Stimulated activated CD8-positive, alpha-beta memory T cell treated with anti-CD3 and anti-CD28 coated beads, Interleukin-15, amount 100 ng/mL, for 1 hour (primary cell): ENCODE results near the gene RBPJ.
"Not testable (repeated sequence)": the region's sequence is repeated elsewhere in the genome, so short reads cannot be mapped to it uniquely, and the experiment has no call there.

ENCODE experiments used
- DNase-seq: peaks from one replicate; pipeline ENCODE4 v3.0.0-alpha.2; 2020; ENCODE audit warnings: low read depth

RBPJ gene

DNA sequence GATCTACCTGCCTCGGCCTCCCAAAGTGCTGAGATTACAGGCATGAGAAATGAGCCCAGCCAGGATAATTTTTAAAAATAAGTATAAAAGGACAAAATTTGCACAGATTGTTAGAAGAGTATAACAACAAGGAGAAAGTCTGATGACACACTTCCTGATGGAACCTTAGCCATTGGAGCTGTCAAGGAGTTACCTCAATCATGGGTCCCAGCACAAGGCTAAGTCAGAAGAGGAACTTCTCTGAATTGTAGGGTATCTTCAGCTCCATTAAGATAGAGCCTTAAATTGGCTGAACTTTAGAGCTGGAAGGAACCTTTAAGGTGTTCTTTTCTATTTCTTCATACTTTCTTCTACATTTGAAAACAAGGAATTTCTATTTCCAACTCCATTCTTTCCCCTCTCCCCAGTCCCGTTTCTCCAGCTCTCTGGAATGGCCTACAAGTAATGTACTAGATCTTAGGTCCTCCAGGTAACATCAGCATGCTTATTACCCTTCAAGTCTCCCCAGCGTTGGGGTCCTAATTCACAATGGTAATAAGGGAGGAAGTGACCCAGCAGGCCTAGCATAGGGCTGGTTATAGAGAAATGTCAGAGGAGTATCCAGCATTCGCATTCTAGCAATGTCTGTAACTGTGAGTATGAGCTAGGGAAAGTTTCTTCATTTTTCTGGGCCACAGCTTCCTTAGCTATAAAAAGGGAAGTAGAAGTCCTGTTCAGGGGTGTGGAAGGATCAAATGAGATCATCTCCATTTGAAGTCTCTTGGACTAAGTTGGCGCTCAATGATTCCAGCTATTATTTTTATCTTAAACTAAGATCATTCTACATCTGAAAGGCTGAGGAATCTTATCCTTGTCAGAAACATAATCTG, 18.5 kb upstream of the RBPJ start:
- DNase-seq = no peak

DNA sequence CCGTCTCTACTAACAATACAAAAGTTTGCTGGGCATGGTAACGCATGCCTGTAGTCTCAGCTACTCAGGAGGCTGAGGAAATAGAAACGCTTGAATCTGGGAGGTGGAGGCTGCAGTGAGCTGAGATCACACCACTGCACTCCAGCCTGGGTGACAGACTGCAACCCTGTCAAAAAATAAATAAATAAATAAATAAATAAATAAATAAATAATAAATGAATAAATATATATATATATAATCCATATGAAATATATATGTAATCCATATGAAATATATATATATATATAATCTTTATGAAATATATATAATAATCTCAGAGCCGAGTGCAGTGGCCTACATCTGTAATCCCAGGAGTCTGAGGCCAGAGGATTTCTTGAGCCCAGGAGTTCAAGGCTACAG, 17.8 kb upstream of the RBPJ start:
- no peak for DNase-seq

DNA sequence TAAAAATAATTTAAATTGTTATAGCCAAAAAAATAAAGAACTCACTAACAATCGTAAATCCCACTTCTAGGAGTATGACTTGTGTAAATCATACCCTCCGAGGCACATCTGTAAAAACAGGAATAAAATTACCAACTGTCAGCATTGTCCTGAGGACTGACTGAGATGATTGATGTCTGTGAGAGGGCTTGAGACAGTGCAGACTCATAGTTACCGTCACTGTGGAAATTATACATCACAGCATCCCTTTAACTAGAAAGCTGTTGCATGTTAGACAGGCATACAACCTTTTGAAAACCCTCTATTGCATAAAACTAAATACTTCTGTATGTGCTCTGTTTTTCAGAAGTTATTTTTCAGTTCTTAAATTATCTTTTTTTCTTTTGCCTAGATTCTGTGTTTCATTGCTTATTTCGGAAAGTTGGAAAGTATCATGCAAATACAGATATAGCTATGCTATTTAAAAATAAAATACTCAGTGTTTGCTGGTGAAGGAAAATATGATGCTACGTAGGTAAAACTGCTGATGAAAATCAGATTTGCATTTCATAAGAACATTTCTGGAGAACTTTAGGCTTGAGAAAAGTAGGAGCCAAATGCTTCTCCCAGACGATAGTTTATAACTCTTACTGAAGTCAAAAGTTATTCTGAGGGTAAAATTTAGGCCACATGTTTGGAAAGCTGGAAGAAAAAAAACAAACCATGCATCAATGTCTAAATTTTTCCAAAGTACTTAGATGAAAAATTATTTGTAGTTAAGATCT, 13.6 kb upstream of the RBPJ start:
- DNase-seq = no peak

DNA sequence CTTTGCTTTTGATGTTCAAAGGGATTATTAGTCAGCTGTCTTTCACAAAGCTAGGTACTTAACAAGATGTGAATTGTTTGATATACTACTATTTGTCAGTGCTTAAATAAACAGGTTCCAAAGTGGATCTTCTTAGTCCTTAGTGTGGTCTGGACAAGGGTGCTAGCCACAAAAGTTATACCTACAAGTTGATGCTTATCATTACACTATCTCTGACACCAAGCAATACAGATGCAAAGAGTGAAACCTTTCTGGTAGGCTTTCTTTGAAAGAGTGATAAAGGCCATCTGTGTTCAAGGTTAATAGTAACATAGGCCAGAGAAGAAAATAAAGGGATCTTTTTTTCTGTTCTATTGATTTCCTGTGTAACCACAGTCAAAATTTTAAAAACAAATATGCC, 12.2 kb upstream of the RBPJ start:
- no peak for DNase-seq

DNA sequence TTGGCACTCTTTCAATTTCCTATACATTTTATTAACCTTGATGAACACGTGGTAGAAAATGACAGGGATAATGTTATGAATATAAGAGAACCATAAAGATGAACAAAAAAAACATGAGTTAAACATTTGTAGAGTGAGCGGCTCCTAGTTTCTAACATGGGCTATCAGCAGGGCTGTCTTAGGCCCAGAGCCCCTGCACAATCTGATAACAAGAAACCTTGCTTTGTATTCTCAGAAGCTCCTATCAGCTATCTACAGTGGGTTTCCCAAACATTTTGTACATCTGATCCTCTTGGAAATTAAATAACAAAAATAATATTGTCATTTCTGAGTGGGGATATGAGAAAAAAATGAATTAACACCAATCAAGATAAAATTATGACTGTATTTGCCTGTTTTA, 10.6 kb upstream of the RBPJ start:
- no peak for DNase-seq

DNA sequence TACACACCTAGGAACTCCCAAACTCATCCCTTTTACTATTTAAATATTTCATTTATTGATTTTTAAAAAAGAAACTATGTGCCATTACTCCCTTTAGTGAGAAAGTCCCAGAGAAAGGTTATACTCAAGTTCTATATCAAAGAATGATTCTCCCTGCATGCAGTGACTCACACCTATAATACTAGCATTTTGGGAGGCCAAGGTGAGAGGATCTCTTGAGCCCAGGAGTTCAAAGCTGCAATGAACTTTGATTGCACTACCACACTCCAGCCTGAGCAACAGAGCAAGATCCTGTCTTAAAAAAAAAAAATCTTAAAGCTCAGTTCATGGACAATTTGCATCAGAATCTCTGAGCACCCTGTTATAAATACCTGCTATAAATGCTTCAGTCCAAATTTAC, 9.2 kb upstream of the RBPJ start:
- no peak for DNase-seq

DNA sequence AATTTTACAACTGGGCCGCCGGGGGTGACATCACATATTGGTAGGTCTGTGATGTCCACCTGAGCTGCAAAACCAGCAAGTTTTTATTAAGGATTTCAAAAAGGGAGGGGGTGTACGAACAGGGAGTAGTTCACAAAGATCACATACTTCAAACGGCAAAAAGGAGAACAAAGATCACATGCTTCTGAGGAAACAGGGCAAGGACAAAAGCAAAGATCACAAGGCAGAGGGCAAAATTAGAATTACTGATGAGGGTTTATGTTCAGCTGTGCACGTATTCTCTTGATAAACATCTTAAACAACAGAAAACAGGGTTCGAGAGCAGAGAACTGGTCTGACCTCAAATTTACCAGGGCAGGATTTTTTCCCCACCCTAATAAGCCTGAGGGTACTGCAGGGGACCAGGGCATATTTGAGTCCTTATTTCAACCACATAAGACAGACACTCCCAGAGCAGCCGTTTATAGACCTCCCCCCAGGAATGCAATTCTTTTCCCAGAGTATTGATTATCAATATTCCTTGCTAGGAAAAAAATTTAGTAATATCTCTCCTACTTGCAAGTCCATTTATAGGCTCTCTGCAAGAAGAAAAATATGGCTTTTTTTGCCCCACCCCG, 5.4 kb upstream of the RBPJ start:
- DNase-seq = not testable (repeated sequence)

DNA sequence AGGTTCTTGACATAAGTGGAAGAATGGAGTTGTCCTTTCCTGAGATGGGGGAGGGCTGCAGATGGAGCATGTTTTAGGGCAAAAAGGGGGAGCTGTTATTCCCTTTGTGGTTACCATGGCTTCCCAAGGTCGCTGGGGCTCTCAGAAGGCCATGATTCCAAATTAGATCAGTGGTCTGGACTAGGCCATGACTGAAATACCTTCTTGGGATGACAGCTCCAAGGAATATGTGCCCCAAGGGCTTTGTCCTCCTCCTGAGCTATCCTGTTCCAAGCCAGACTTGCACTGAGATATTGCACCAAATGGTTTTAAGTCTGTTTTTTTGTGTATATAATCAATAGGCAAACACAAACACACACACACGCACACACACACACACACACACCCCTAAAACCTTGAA, 3.0 kb upstream of the RBPJ start:
- DNase-seq = no peak

DNA sequence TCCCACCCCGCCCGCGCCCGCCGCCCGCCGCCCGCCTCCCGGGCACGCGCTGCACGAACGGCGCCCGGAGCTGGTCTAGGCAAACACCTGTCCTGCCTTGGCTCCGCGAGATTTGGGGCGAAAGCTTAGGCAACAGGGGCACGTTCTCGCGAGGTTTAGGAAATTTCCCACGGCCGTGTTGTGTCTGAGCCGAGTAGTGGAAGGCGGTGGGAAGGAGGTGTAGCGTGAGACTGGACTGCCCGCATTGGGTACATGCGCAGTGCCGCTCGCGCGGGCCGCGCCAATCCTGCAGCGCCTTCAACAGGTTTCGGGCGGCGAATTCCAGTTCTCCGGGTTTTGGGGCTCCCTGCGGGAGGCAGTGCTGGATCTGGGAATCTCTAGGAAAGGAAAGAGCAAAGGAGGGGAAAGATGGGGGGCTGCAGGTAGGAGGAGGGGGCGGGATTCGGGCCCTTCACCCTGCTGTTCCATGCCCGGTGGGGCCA, 1.3 kb upstream of the RBPJ start:
- peak; percentile 94 for DNase-seq

DNA sequence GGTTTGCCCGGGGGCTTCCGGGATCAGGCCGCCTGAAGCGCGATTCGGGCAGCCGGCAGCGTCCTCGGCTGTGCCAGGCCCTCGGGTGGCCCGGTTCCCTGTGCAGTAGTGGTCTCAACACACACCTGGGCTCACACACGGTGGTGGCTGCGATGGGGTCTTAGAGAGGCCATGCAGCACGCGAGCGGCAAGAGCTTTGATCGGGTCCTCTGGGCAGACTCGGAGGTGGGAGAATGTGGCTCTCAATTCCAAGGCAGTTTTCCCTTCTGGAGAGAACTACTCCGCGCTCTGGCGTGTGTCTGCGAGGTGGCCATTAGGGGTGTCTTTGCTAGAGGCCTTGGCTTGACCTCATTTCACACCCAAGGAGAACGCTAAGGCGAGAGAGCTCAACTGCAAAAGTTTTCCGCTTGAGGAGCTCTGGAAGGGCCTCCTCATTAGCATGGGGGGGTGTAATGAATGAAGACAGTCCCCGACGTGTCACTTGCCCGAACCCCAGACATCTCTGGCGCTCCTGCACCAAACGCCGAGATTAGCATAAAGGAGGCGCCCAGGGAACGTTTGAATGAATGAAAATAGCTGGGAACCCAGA, 771 bp upstream of the RBPJ start:
- no peak for DNase-seq

DNA sequence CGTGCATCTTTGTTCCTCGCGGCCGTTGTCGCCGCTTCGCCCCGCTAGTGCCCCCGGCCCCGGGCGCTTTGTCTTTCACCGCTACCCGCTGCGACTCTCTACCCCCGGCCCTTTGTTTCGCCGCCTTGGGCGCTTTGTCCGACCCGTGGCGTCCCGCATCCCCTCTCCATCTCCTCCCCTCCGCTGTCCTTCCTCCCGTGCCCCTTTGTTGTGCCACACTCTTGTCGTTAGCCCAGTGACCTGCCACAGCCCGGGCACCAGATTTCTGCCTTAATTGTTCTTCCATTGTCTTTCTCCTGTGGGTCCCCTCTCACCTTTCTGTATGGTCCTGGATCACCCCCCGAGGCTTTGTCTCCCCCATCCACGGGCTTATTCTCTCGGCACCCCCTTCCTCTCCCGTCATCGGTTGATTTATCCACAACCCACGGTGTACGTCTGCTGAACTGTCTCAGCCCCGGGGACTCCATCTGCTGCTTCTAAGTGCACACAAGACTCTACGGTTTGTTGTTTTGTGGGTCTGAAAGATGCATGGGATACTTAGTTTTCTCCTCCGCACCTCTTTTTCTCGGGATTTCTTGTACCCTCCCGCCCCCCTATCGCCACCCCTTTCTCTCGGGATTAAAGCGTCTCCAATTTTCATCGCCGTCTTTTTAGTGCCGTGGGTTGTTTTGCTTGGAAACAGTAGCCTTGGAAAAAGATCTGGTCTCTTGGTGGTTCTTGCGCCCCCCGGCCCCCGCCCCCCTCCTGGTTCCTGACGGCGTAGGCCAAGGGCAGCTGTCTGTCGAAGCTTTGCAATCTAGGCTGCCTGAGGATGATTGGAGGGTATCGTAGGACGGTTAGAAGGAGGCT, 783 bp downstream of the RBPJ start:
- no peak for DNase-seq

DNA sequence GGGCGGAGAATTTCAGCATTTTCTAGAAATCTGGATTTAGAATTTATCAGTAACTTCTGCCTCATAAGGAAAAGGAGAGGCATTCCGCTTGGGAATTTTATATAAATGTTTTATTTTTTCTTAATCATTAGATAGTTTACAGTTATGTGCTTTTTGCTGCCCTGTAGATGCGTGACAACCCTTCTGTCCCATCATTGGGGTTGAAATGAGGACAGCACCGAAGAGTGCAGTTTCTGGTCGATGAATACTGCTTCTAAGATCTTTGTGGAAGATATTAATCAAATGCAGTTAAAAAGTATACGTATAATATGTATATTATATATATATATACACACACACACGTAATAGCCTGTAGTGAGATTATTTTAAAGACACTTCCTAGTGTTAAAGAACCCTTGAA, 1.5 kb downstream of the RBPJ start:
- no peak for DNase-seq

DNA sequence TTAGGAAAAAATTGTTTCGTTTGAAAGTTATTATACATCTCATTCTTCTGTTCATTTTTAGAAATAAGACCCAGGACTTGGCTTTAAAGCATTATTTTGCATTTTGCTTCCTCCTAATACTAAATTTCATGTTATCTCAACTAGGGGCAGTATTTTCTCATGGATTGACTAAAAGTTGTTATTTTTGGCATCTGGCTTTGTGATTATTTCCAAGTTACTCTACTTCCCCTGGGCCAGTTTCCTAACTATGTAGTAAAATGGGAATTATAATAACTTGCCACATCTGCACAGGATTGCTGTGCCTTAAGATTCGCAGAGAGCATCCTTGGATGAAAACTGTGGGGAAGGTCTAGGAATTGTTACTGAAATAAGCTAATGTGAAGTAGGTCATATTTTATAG, 3.0 kb downstream of the RBPJ start:
- no peak for DNase-seq

DNA sequence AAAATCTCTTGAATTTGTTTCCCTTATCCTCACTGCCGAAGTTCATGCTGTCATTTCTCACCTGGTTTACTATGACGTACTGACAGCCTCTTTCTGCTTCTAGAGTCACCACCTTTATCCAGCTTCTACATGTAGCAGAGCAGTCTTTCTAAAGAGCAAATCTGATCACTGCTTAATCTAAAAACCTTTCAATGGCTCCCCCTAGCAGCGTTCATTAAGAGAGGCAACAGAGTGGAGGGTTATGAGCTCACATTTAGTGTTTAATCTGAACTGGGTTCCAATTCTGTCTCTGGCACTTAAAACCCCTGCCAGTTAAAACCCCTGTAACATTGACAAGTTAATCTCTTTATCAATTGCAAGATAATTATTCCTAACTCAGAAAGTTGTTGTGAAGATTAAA, 4.4 kb downstream of the RBPJ start:
- DNase-seq = no peak

DNA sequence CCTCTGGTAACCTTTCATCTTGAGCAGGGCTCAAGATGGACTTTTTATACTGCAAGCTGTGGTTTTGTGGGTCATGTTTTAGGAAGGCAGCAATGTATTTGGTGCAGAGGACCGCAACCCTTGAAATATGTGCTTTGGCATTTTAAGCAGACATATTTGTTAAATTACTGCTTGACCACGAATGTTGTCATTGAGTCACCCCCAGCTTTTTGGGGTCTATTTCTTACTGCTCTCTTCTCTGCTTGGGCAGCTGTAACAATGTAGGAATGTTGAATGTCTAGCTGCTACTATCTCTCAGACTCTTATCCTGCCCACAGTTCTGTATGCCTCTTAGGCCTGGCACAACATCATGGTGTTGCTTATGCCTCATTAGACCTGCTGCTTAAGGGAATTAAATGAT, 6.0 kb downstream of the RBPJ start:
- no peak for DNase-seq

DNA sequence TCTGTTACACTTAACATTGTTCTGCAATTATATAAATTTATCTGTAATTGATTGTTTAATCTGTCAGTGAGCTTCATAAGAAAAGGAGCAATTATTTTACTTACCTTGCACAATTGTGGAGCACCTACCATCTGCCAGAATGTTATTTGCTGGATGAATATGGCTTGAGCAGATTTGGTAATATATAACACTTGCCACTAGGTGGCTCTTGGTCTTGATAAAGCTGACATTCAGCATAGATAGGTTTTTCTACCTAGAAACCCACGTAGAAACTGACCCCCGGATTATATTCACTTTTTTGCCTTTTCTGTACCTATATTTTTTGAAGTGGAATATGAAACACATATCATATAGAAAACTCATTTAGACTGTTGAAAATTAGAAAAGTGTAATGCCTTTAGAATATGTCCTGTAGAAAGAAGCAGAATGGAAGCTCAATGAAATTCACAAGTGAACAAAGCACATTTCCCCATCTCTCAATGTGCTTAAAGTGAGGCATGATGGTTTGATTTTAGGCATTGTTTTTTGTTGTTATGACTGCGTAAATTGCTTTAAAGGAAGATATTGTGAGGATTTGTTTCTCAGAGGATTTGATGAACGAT, 9.5 kb downstream of the RBPJ start:
- no peak for DNase-seq

DNA sequence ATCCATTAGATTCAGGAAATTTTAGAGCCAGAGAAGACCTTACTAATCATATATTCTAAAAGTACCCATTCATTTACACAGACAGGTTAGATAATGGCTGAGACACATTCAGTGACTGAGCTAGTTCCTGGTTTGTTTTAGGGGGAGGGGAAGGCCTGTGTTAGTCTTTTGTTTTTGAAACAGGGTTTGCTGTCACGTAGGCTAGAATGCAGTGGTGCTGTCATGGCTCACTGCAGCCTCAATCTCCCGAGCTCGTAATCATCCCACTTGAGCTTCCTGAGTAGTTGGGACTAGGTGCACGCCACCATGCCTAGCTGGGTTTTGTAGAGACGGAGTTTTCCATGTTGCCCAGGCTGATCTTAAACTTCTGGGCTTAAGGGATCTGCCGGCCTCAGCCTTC, 10.1 kb downstream of the RBPJ start:
- DNase-seq = no peak

DNA sequence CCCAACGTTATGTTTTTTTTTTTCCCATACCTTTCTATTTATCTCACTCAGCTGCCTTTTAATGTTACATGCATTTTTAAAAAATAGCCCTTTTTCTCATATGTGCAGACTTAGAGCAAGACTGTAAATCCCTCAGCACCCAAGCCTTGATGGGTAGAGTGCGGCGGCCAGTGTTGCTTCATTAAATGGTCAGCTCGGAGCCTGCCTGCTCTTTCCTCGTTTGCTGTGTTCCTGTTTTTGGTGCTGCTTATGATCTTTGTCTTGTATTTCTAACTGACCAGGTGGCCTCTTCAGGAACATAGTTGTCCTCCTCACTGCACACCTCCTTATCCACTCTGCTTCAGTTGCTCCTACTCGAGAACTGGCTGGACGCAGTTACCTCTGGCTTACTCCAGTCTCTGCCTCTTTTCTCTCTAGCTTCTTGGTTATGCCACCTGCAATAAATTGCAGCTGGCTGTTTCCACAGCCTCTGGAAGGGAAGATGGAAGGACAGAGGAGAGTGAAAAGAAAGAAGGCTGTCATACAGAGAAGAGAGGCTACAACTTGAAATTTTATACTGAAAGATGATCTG, 10.7 kb downstream of the RBPJ start:
- DNase-seq = no peak

DNA sequence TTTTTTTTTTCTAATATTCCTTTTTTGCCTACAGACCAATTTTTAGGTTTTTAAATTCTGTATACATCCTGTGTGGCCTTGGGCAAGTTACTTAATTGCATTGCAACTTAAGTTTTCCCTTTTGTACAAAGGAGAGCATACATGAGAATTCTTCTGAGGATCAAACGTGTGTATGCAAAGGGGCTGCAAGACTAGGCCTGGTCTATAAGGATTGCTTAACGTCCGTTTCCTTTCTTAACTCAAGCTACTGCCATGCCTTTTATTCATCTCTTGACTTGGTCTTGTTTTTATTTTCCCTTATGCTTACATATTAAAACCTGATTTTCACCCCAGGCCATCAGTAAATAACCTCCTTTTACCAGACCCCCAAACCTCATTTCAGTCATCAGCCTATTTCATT, 13.6 kb downstream of the RBPJ start:
- no peak for DNase-seq

DNA sequence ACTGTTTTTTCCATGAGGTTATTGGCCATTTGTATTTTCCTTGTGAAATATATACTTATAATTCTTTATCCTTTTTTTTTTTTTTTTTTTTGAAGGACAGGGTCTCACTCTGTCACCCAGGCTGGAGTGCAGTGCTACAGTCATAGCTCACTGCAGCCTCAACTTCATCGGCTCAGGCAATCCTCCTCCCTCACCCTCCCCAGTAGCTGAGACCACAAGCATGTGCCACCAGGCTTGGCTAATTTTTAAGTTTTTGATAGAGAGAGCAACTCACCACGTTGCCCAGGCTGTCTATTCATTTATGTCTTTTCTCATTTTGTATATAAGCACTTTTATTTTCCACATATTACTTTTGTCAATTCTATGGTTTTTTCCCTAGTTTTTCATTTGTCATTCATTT, 16.8 kb downstream of the RBPJ start:
- no peak for DNase-seq
